ENCODE measurements around the gene F2.
"Not testable (repeated sequence)": the region's sequence is repeated elsewhere in the genome, so short reads cannot be mapped to it uniquely, and the experiment has no call there.

The F2 gene

GRCh38 chr11:46719048-46719542 is at the start of gene F2:
F2 (plus strand) TSS chr11:46719213; CDS start chr11:46719236, 23 bp downstream.
- DNase-seq: no peak

- DNase-seq: peak; percentile 18
These were observed 49.3 kb upstream of the F2 start for GRCh38 chr11:46669711-46670139.

GRCh38 chr11:46670521-46670920 is 48.5 kb upstream of the F2 start:
- not testable (repeated sequence) for DNase-seq

- DNase-seq: no peak
These were observed 47.1 kb upstream of the F2 start for GRCh38 chr11:46671958-46672315.

- no peak for DNase-seq
These were observed 46.6 kb upstream of the F2 start for GRCh38 chr11:46672381-46672839.

GRCh38 chr11:46673713-46674462 is 45.1 kb upstream of the F2 start:
- no peak for DNase-seq

DNA sequence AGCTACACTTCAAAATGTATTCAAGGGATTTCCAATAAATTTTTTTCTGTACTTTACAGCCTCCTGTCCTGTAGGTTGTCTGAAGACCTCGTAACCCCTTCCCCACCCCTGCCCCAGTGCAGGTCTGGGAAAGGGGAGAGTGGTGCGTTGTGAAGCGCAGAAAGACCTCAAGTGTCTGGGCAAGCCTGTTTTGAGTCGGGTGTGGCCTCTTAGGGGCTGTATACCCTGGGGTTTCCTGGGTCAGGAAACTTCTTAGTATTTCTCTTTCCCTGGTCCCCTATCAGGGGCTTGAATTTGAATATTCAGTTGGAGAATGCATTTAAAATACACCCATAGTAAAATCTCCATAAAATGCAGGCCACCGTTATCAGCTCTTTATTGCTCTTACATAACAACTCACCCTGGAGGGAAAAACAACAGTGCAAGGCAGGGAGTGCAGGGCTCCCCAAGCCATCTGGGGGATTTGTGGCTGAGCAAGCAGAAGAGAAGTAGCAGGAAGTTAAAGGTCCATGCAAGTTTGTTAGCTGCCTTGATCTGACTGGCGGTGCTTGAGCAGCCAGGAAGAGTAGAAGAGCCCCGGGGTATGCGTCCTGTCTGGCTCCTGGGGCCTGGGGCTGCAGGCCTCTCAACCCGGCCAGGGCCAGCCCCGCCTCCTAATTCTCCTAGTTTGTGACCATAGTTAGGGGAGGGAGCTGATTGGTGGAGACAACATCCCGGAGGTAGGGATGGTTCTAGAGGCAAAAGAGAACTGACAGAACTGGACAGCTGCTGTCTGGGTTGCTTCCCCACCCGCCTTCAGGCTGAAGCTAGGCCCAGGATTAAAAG is 44.3 kb upstream of the F2 start:
- peak; percentile 5 for DNase-seq

DNA sequence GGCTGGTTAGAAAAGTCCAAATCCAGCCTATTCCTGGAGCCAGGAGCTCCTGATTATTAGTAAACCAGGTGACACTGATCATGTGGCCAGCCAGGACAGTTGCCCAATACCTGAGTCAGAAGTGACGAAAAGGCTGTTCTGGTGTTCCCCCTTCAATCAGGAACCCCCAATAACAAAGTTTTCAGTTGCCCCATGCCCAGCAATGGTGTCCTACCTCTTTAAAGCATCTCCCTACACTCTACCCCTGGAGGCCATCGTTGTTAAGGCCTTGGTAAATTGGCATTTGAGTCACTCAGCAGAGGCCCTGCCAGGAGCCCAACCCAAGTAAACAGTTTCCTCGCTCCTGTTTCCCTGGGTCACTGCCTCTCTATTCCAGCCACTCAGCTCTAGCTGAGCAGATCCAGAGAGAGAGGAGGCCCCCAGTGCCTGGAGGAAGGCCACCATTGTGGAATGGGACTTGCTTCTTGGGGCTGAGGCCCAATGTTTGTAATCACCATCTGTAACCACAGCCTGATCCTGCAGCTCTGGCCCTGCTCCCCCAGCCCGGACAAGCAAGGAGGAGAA is 43.6 kb upstream of the F2 start:
- peak; percentile 55 for DNase-seq

DNA sequence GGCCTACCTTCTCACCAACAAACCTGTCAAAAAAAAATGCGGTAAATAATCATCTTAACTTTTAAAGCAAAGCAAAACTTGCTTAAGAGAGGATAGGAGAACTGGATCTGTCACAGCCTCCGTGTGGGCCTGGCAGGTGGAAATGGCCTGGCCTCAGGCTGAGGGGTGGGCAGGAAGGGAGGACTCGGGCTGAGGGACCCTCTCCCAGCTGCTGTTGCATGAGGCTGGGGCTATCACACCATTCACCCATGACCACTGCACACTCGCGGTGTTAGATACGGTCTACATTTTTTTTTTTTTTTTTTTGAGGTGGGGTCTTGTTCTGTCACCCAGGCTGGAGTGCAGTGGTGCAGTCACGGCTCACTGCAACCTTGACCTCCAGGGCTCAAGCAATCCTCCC is 43.1 kb upstream of the F2 start:
- no peak for DNase-seq

GRCh38 chr11:46676436-46677158 is 42.4 kb upstream of the F2 start:
- peak; percentile 52 for DNase-seq

GRCh38 chr11:46677169-46677568 is 41.8 kb upstream of the F2 start:
- no peak for DNase-seq

- no peak for DNase-seq
These were observed 40.8 kb upstream of the F2 start for GRCh38 chr11:46677991-46678740.

DNA sequence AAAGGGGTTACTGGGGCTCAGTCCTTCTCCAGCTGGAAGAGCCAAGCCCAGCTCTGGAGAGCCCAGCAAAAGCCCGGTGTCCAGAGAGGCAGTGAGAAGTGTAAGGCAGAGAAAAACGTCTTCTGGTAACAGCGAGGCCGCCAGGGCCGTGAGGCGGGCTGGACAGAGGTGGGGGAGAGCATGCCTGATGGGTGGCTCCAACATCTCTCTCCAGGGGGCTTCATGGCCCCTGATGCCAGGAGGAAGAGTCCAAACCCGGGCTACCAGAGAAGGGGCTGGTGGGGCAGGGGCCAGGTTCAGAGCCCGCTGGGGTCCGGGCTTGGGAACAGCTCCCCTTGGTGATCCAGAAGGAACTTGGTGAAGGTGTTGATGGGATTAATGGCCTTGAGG is 40.3 kb upstream of the F2 start:
- DNase-seq: no peak

GRCh38 chr11:46679241-46680163 is 39.5 kb upstream of the F2 start:
- no peak for DNase-seq

DNA sequence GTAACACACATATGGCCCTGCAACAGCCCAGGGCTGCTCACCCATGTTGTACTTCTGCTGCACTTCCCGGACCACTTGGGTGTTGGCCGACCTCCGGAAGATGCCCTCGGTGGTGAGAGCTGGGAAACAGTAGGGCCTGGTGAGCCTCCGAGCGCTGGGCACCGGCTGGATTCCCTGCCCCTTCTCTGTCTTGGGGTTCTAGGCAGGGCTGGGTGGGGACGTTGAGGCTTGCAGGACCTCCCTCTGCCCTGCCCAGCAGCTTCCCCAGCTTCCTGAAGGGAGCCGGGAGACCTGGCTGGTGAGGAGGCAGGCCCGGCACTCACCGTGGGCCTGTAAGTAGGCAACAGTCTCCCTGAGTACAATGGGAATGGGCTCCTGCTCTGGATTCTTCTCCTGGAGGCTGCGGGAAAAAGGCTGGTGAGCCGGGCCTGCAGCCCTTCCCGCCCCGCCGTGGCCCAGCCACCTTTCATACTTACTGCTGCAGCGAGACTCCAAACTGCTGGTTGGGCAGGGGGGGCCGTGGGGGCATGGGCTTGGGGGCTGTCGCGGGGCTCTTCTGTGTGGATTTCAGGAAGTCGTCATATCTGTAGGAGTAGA is 38.8 kb upstream of the F2 start:
- DNase-seq: no peak

DNA sequence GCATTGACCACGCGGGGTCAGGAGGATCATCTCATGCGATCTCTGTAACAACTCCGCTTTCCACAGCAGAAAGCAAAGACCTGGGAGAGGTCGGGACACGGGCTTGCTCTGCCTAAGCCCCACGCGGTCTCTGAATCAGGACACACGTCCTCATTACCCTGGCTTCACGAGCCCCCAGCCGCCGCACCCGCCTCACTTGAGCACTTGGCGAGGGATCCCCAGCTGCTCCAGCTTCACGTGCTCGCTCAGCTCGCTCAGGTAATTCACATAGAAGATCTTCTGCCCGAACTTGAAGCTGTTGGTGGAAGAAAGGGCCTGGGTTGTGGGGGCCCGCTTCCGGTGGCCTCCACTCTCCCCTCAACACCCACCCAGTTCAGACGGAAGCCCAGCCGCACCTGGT is 38.2 kb upstream of the F2 start:
- no peak for DNase-seq

DNA sequence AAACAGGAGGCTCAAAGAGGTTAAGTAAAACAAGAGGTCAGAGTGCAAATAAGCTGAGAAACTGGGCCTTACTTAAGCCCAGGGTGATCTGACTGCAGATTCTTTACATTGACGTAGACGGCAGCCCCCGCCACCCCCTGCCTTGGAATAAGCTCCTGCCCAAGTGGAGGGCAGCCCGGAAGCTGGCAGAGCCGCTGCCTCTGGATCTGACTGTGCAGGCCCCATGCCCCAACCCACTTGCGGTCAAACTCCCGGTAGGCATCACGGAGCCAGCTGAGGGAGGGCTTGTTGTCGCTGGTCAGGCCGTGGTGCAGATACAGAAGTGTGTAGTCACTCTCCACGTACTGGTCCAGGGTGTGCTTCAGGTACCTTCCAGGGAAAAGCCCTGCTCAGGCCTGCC is 37.2 kb upstream of the F2 start:
- DNase-seq: no peak

- no peak for DNase-seq
These were observed 36.0 kb upstream of the F2 start for GRCh38 chr11:46682773-46683752.

GRCh38 chr11:46684367-46684766 is 34.6 kb upstream of the F2 start:
- no peak for DNase-seq

Data from CD4-positive, alpha-beta T cell treated with Interferon gamma for 1 hour (primary cell).